Testis (tissue), 2 donors: ENCODE results near the gene ACSL1.

ENCODE experiments used
- POLR2A ChIP-seq: fragments of 450-650 bp; IDR thresholded peaks from one replicate; pipeline ENCODE4 v1.6.1; 2017; ENCODE audit warnings: antibody characterized with exemption, mild to moderate bottlenecking, moderate library complexity
- TF ChIP-seq, protein P1 (sequence below), 3 experiments: fragments of 450-650 bp in 2 of 3; fragments of 200-600 bp in 1 of 3; sonication (generic) in 1 of 3; IDR thresholded peaks; one replicate each; pipeline ENCODE4 v1.5.1; 2016 to 2019; ENCODE audit warnings: antibody characterized with exemption in 3 of 3, mild to moderate bottlenecking in 2 of 3, moderate library complexity in 1 of 3

DNA sequence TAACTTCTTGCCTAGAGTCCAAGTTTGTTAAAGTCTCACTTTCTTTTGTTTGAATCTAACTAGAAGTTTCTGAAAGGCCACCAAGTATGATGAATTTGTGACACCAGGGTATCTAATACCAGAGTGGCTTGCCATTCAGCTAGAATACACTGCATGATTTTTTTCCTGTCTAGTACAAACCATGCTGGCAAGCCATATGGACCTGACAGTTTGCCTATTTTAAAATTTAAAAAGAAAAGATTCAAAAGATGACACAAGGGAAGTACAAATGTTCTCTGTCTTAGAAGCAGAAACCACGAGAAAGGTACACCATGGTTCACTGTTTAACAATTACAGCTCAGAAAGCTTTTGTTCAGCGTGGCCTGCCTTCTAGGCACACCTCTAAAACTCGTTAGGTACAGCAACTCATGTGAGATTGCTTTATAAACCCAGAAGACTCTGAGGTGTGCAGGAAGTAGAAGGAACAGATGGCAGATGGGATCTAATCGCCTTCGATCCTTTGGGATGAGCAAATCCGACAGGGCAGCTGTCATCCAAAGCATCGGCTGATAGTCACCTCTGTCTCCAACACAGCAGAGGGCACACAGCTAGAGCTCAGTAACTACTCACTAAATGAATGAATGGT, 56.5 kb downstream of the ACSL1 start:
- TF ChIP-seq, protein P1, sequence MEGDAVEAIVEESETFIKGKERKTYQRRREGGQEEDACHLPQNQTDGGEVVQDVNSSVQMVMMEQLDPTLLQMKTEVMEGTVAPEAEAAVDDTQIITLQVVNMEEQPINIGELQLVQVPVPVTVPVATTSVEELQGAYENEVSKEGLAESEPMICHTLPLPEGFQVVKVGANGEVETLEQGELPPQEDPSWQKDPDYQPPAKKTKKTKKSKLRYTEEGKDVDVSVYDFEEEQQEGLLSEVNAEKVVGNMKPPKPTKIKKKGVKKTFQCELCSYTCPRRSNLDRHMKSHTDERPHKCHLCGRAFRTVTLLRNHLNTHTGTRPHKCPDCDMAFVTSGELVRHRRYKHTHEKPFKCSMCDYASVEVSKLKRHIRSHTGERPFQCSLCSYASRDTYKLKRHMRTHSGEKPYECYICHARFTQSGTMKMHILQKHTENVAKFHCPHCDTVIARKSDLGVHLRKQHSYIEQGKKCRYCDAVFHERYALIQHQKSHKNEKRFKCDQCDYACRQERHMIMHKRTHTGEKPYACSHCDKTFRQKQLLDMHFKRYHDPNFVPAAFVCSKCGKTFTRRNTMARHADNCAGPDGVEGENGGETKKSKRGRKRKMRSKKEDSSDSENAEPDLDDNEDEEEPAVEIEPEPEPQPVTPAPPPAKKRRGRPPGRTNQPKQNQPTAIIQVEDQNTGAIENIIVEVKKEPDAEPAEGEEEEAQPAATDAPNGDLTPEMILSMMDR (IDR thresholded peaks at IDR 0.05): no peak
- TF ChIP-seq POLR2A: no peak
